Neural cell (in vitro differentiated cells): ENCODE data around the gene SLIT3. TPM values are rescaled to one million over a fixed set of nuclear protein-coding genes. Genes with fewer than 3 reads are reported as not detected.

Source experiments
- H2AFZ ChIP-seq: fragments of 200-600, 300-800 bp; sonication (generic), shearing (Covaris generic); 2 replicates; pipeline ENCODE4 v1.6.0; 2014; ENCODE audit warnings: low read depth, mild to moderate bottlenecking, antibody characterized with exemption, low read length, moderate library complexity
- H3F3A ChIP-seq: fragments of 200-600 bp; shearing (Covaris generic); 2 replicates; pipeline ENCODE4 v1.6.1; 2016; ENCODE audit warnings: mild to moderate bottlenecking, moderate library complexity, mixed read lengths, antibody characterized with exemption, low read length; ENCODE audit not compliant: insufficient read depth, poor library complexity, severe bottlenecking
- H3K27ac ChIP-seq: fragments of 200-600, 300-800 bp; sonication (generic), shearing (Covaris generic); 2 replicates; pipeline ENCODE4 v1.5.1; 2014; ENCODE audit warnings: mild to moderate bottlenecking, low read length, moderate library complexity
- H3K27me3 ChIP-seq: fragments of 300-800, 200-600 bp; sonication (generic), shearing (Covaris generic); 2 replicates; pipeline ENCODE4 v1.6.0; 2014; ENCODE audit warnings: mild to moderate bottlenecking, low read depth, low read length, moderate library complexity; ENCODE audit not compliant: insufficient read depth
- H3K36me3 ChIP-seq: fragments of 300-800, 200-600 bp; sonication (generic), shearing (Covaris generic); 2 replicates; pipeline ENCODE4 v1.5.1; 2014; ENCODE audit warnings: mild to moderate bottlenecking, antibody characterized with exemption, low read length, moderate library complexity; ENCODE audit not compliant: insufficient read depth
- H3K4me2 ChIP-seq: fragments of 300-800, 200-600 bp; sonication (generic), shearing (Covaris generic); 2 replicates; pipeline ENCODE4 v1.6.0; 2014; ENCODE audit warnings: mild to moderate bottlenecking, low read length
- H3K4me3 ChIP-seq: fragments of 300-800, 200-600 bp; sonication (generic), shearing (Covaris generic); 2 replicates; pipeline ENCODE4 v1.5.1; 2014; ENCODE audit warnings: mild to moderate bottlenecking, low read length, moderate library complexity
- H3K79me2 ChIP-seq: fragments of 200-600 bp; shearing (Covaris generic); replicated peaks from 2 replicates; pipeline ENCODE4 v1.6.0; 2014; ENCODE audit warnings: mild to moderate bottlenecking, low read length, moderate library complexity; ENCODE audit not compliant: insufficient read depth
- H3K9ac ChIP-seq: fragments of 300-800, 200-600 bp; sonication (generic), shearing (Covaris generic); 2 replicates; pipeline ENCODE4 v1.6.1; 2016; ENCODE audit warnings: mild to moderate bottlenecking, low read length, mixed read lengths
- H3K9me2 ChIP-seq: fragments of 200-600 bp; shearing (Covaris generic); 2 replicates; pipeline ENCODE4 v1.6.1; 2016; ENCODE audit warnings: mild to moderate bottlenecking, low read length, mixed read lengths; ENCODE audit not compliant: insufficient read depth
- H3K9me3 ChIP-seq: fragments of 200-600, 300-800 bp; sonication (generic), shearing (Covaris generic); 2 replicates; pipeline ENCODE4 v1.6.1; 2016; ENCODE audit warnings: mild to moderate bottlenecking, mixed run types, low read length, moderate library complexity, mixed read lengths
- H4K20me1 ChIP-seq: fragments of 200-600 bp; shearing (Covaris generic); 2 replicates; pipeline ENCODE4 v1.6.1; 2016; ENCODE audit warnings: mild to moderate bottlenecking, mixed run types; ENCODE audit not compliant: insufficient read depth
- CTCF ChIP-seq: fragments of 450-650 bp; IDR thresholded peaks from 2 replicates; pipeline ENCODE4 v1.5.1; 2014; ENCODE audit warnings: antibody characterized with exemption, mild to moderate bottlenecking, moderate library complexity; ENCODE audit not compliant: poor library complexity, severe bottlenecking
- EP300 ChIP-seq: fragments of 450-650 bp; conservative IDR thresholded peaks from 2 replicates; pipeline ENCODE4 v1.6.1; 2014; ENCODE audit warnings: antibody characterized with exemption, mild to moderate bottlenecking, moderate library complexity; ENCODE audit not compliant: poor library complexity, severe bottlenecking
- EZH2 ChIP-seq: fragments of 200-600, 300-800 bp; shearing (Covaris generic), sonication (generic); IDR thresholded peaks from 2 replicates; pipeline ENCODE4 v1.6.1; 2014; ENCODE audit warnings: antibody characterized with exemption, low read length, borderline replicate concordance, mild to moderate bottlenecking; ENCODE audit not compliant: insufficient read depth, poor library complexity, severe bottlenecking
- MXI1 ChIP-seq: fragments of 450-650 bp; conservative IDR thresholded peaks from 2 replicates; pipeline ENCODE4 v1.6.1; 2014; ENCODE audit warnings: antibody characterized with exemption, mild to moderate bottlenecking; ENCODE audit not compliant: poor library complexity, severe bottlenecking
- POLR2AphosphoS5 ChIP-seq: IDR thresholded peaks from 2 replicates; pipeline ENCODE4 v1.6.1; 2012
- RAD21 ChIP-seq: fragments of 450-650 bp; conservative IDR thresholded peaks from 2 replicates; pipeline ENCODE4 v1.6.1; 2014; ENCODE audit warnings: antibody characterized with exemption, mild to moderate bottlenecking, moderate library complexity
- REST ChIP-seq: IDR thresholded peaks from 2 replicates; pipeline ENCODE4 v1.6.1; 2012; ENCODE audit warnings: borderline replicate concordance
- SMC3 ChIP-seq: fragments of 450-650 bp; conservative IDR thresholded peaks from 2 replicates; pipeline ENCODE4 v1.6.1; 2014; ENCODE audit warnings: antibody characterized with exemption, mild to moderate bottlenecking, moderate library complexity; ENCODE audit not compliant: poor library complexity
- TAF1 ChIP-seq: IDR thresholded peaks from 2 replicates; pipeline ENCODE4 v1.6.1; 2012; ENCODE audit warnings: low read depth
- polyA plus RNA-seq: library from polyadenylated mRNA; depleted of rRNA; stranded (reverse); fragments of >200 nt; gene quantifications from 2 replicates; pipeline ENCODE4 v1.2.3, GENCODE V29; 2014

The SLIT3 gene
- polyA plus RNA-seq, 1 donor from 2014 or later, result 1.2 TPM

- H3K9ac ChIP-seq, result no peak overlapping the region
These were observed 407.7 kb downstream of the SLIT3 start for GRCh38 chr5:168893283-168893682.

GRCh38 chr5:168892618-168893186, 408.2 kb downstream of the SLIT3 start:
- no peaks in the 10 kb centered on the region for H3K79me2 ChIP-seq
- H3K27ac ChIP-seq, result no peak overlapping the region
- no peak overlapping the region for H3K9ac ChIP-seq
- no peak overlapping the region for H3K4me2 ChIP-seq
- H2AFZ ChIP-seq, result no peak overlapping the region
- peaks cover 5% of the 10 kb centered on the region for H3F3A ChIP-seq
- no peaks in the 10 kb centered on the region for H3K9me3 ChIP-seq
- H3K4me3 ChIP-seq, result no peak overlapping the region
- H3K36me3 ChIP-seq, result no peaks in the 10 kb centered on the region
- no peaks in the 10 kb centered on the region for H4K20me1 ChIP-seq
- no peaks in the 10 kb centered on the region for H3K9me2 ChIP-seq
- no peaks in the 10 kb centered on the region for H3K27me3 ChIP-seq
- TF ChIP-seq TAF1, result no peak
- TF ChIP-seq CTCF, result no peak
- no peak for TF ChIP-seq MXI1
- no peak for TF ChIP-seq RAD21
- TF ChIP-seq EP300, result no peak
- no peak for TF ChIP-seq POLR2AphosphoS5

More at GRCh38 chr5:168893283-168893682, 407.7 kb downstream of the SLIT3 start:
- H2AFZ ChIP-seq, result no peak overlapping the region
- no peak overlapping the region for H3K4me3 ChIP-seq
- no peaks in the 10 kb centered on the region for H3K27me3 ChIP-seq
- no peaks in the 10 kb centered on the region for H3K79me2 ChIP-seq
- H3K4me2 ChIP-seq, result no peak overlapping the region
- TF ChIP-seq POLR2AphosphoS5 (no peak), RAD21 (no peak), SMC3 (no peak), EP300 (no peak), MXI1 (no peak), EZH2 (no peak), CTCF (no peak), TAF1 (no peak), REST (no peak)
- no peaks in the 10 kb centered on the region for H4K20me1 ChIP-seq
- H3K36me3 ChIP-seq, result no peaks in the 10 kb centered on the region
- no peaks in the 10 kb centered on the region for H3K9me3 ChIP-seq
- H3K9me2 ChIP-seq, result no peaks in the 10 kb centered on the region
- no peak overlapping the region for H3K27ac ChIP-seq
- peaks cover 5% of the 10 kb centered on the region for H3F3A ChIP-seq
